RPMI8226 (cell line): ENCODE data around the gene CAPN3.
"Not testable (repeated sequence)": the region's sequence is repeated elsewhere in the genome, so short reads cannot be mapped to it uniquely, and the experiment has no call there.

ENCODE experiments used
- DNase-seq: peaks from one replicate; pipeline ENCODE4 v3.0.0-alpha.2; 2015

CAPN3 gene

GRCh38 chr15:42359249-42359648 lies at the start of gene CAPN3:
Gene CAPN3 (plus strand): TSS chr15:42359501. CDS start chr15:42359806, 305 bp downstream.
- no peak for DNase-seq

DNA sequence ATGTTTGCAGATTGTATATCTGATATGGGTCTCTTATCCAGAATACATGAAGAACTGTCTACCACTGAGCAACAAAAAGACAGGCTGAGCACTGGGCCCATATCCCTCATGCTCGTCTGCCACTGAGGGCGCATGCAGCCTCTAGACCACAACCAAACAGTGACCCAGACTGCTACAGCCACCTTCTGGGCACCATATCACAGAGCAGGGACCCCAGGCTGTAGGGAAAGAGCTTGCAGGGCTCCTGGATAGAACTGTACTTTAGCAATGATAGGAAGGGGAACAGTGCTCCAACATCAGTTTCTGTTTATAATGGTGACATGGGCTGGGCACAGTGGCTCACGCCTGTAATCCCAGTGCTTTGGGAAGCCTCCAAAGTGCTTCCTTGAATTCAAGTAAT lies 45.8 kb upstream of the CAPN3 start:
- DNase-seq = no peak

GRCh38 chr15:42314818-42315217 lies 44.5 kb upstream of the CAPN3 start:
- no peak for DNase-seq

DNA sequence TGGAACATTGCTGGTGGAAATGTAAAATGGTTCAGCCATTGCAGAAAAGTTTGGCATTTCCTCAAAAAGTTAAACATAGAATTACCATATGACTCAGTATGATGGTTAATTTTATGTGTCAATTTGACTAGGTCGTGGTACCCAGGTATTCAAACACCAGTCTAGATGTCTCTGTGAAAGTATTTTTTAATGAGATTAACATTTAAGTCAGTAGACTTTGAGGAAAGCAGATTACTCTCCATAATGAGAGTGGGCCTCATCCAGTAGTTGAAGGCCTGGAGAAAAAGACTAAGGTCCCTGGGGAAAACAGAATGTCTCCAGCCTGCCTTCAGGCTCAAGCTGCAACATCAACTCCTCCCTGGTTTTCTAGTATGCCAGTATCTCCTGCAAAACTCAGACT lies 43.8 kb upstream of the CAPN3 start:
- no peak for DNase-seq

DNA sequence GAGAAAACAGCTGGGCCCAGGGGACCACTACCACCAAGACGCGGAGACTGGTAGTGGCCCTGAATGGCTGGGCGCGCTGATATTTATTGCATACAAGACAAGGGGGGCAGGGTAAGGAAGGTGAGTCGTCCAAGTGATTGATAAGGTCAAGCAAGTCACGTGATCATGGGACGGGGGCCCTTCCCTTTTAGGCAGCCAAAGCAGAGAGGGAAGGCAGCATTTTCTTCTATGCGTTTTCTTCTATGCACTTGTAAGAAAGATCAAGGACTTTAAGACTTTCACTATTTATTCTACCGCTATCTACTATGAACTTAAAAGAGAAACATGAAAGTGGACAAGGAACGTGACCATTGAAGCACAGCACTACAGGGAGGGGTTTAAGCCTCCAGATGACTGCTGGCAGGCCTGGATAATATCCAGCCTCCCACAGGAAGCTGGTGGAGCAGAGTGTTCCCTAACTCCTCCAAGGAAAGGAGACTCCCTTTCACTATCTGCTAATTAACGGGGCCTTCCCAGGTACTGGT lies 43.0 kb upstream of the CAPN3 start:
- DNase-seq = not testable (repeated sequence)

DNA sequence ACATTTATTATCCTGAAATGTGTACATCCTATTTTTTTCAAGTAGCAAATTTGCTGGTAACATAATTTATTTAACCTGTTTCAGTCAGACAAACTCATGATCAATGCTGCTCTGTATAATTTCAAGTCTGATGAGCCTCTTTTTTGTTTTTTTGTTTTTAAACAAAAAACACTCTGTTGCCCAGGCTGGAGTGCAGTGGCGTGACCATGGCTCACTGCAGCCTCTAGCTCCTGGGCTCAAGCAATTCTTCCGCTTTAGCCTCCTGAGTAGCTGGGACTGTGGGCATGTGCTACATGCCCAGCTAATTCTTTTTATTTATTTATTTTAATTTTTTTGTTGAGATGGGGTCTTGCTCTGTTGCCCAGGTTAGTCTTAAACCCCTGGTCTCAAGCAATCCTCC lies 40.1 kb upstream of the CAPN3 start:
- DNase-seq = no peak

GRCh38 chr15:42324308-42324707 lies 35.0 kb upstream of the CAPN3 start:
- DNase-seq = no peak

DNA sequence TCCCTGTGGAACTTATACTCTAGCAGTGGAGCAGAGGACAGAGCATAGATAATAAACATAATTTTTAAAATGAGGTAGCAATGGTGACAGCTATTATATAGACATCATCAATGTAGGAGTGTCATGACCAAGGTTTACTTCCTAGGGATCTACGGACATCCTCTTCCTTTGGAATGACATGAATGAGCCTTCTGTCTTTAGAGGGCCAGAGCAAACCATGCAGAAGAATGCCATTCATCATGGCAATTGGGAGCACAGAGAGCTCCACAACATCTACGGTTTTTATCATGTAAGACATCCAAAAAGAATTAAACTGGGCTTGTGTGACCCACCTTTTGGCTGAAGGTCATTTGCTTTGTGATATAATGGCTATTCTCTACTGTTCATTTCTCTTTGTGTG lies 30.1 kb upstream of the CAPN3 start:
- DNase-seq = no peak

DNA sequence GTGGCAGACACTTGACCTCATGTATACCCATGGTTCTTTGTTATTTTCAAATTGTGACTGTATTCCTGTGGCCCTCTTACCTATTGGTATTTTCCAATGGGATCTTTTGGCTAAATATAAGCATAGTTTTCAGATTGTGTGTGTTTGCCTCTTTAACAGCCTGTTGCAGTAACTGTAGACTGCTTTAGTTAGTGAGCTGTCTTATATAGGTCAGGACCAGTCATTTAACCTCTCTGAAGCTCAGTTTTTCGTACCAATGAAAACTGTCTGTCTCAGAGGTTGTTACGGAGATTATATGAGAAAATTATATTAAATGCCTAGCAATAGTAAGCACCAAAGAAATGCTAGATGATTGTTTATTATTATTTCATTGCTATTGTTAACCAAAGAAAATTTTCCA lies 29.3 kb upstream of the CAPN3 start:
- no peak for DNase-seq

GRCh38 chr15:42331235-42331634 lies 28.1 kb upstream of the CAPN3 start:
- DNase-seq = no peak

GRCh38 chr15:42332331-42332730 lies 27.0 kb upstream of the CAPN3 start:
- no peak for DNase-seq

- DNase-seq = no peak
These were observed 24.2 kb upstream of the CAPN3 start for GRCh38 chr15:42335074-42335473.

GRCh38 chr15:42336650-42337049 lies 22.7 kb upstream of the CAPN3 start:
- DNase-seq = not testable (repeated sequence)

DNA sequence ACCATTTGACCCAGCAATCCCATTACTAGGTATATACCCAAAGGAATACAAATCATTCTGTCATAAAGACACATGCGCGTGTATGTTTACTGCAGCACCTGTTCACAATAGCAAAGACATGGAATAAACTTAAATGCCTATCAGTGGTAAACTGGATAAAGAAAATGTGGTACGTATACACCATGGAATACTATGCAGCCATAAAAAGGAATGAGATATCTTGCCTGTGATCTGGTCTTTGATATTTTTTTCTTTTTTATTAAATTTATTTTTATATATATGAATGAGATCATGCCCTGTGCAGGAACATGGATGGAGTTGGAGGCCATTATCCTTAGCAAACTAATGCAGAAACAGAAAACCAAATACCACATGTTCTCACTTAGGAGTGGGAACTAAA lies 22.2 kb upstream of the CAPN3 start:
- DNase-seq = not testable (repeated sequence)

DNA sequence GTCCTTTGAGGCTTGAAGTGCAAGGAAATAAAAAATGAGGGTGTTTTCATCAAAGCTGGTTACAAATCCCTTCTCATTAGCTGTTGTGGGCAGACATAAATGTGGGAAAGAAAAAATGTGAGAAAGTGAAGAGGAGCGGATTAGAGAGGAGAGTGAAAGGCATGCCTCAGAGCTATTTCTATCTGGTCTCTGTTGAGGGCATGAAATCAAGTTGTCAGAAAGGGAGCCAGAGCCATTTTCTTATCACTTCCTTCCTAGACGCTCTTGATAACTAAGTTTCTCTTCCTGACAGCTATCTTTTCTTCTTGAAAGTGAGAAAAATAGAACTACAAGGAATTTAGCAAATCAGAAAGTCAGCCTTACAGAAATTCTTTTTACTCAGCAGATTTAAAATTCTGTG lies 20.8 kb upstream of the CAPN3 start:
- no peak for DNase-seq

- DNase-seq = no peak
These were observed 15.6 kb upstream of the CAPN3 start for GRCh38 chr15:42343596-42344232.

DNA sequence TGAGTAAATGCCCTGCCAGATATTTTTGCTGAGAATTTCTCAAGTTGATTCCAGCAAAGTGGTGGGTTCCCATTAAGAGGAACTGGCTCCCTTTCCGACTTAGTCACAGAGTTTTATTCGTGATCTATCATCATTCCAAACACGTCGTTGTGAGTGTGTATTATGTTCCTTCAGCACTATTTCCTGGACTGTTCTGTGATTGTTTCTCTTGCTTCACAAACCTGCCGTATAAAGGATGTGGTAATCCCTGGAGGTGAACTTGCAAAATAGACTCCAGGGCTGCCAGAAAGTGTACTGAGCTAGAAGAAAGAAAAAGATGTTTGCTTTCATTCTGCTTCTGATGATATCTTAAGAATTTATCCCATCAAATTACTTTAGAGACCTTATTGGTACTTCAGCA lies 14.5 kb upstream of the CAPN3 start:
- DNase-seq = no peak

DNA sequence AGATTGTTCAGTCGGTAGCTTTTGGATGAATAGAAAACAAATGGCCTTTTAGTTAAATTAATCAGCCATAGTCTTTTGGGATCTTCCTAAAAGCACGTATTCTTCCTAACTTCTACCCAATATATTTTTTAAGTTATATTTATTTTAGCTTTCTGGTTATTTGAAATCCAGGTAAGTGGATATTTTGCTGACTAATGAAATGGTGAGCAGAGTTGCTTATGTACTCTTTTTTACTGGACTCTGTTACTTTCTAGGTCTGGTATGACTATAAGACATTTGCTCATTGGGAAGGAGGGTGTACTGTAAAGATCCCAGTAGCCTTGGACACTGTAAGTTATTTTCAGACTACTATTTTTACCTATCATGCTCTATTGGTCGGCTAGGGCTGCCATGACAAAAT lies 13.8 kb upstream of the CAPN3 start:
- no peak for DNase-seq

GRCh38 chr15:42348083-42348482 lies 11.2 kb upstream of the CAPN3 start:
- no peak for DNase-seq

DNA sequence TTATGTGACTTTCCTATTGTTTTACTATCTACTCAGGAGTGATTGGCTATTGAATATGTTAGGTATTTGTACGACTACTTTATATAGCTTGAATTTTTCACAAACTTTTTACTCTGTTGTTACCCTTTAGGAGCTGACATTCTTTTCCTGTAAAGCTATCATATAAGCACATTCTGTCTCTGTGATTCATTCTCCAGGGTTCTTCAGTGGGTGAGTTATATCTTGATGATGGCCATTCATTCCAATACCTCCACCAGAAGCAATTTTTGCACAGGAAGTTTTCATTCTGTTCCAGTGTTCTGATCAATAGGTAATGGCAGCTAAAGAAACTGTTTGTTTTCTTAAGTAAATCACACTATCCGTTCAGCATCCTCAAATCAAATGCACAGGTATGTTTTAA lies 10.1 kb upstream of the CAPN3 start:
- DNase-seq = no peak

GRCh38 chr15:42352401-42352800 lies 6.9 kb upstream of the CAPN3 start:
- no peak for DNase-seq

DNA sequence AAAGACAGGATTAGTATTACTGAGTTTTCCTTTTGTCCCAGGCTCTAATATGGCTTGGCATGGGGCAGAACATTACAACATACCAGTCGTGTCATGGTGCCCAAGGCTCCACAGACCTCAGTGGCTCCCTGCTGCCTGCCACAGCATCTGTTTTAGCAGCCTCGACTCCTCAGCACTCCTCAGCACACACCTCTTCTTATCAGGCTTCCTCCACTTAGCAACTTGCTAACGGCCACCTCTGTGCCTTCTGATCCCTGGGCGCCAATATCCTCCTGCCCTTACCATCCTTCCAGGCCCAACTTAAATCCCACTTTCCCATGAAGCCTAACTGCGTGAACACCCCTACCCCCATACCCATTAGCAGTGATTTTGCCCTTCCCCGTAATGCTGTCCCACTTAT lies 6.2 kb upstream of the CAPN3 start:
- no peak for DNase-seq

DNA sequence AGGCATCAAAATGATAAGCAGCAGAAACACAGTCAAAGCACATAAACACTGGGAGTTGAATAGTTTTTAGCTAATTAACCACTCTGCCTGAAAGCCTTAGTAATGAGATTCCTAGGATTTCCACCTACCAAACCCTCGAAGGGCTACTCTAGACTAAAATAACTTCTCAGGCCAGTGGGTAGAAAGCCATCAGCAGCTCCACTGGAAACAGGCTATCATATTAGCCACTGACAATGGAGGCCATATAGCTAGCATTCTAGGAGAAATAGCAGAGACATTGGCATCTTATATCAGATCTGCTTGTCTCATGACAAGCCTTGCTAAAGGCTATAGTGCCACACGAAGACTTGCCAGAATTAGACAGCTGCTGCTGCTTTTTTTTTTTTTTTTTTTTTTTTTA lies 4.5 kb upstream of the CAPN3 start:
- DNase-seq = no peak

DNA sequence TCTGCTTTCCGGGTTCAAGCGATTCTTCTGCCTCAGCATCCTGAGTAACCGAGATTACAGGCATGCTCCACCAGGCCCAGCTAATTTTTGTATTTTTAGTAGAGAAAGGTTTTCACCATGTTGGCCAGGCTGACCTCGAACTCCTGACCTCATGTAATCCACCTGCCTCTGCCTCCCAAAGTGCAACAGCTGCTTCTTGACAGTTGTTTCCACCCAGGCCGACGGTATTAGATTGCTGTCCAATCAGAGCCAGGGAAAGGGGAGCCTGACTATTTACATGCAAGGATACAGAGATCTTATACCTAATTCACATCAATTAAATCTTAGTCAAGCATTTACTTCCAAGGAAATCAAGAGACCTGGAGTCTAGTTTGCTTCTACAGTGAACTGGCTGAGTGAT lies 4.0 kb upstream of the CAPN3 start:
- DNase-seq = no peak

DNA sequence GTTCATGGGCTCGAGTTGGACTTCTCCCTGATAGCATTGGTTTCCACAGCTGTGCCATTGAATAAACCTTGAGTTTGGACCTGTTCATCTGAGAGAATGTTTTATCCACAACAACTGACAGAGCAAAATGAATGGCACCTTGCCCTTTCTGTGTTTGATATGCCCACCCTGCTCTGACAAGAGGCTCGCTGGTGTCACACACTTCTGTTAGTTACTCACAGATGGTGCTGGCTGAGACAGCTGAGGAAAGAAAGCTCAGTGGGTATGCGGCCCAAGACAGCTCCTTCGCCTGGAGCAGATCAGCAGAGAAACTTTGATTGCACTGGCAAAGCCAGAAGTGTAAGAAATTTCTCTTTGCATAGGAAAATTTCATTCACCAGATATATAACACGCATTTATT lies 2.5 kb upstream of the CAPN3 start:
- DNase-seq = no peak
